SK-N-MC (cell line): Measurements from ENCODE around the gene TMEM221.

ENCODE experiments used
- DNase-seq: peaks from one replicate; pipeline ENCODE4 v3.0.0-alpha.2; 2011; ENCODE audit warnings: low read depth, low spot score
- H3K27ac ChIP-seq: fragments of 200-600 bp; sonication (generic); 2 replicates; pipeline ENCODE4 v1.5.1; 2016; ENCODE audit warnings: mixed run types
- H3K36me3 ChIP-seq: fragments of 200-600 bp; sonication (generic); 2 replicates; pipeline ENCODE4 v1.6.1; 2017; ENCODE audit warnings: antibody characterized with exemption, low read length, mixed read lengths; ENCODE audit not compliant: insufficient read depth
- H3K4me3 ChIP-seq: fragments of 200-600 bp; sonication (generic); 2 replicates; pipeline ENCODE4 v1.5.1; 2016
- H3K9ac ChIP-seq: fragments of 200-600 bp; sonication (generic); 2 replicates; pipeline ENCODE4 v1.8.0; 2017; ENCODE audit warnings: mixed run types, mixed read lengths; ENCODE audit not compliant: insufficient read length
- H3K9me3 ChIP-seq: fragments of 200-600 bp; sonication (generic); 2 replicates; pipeline ENCODE4 v1.6.1; 2017; ENCODE audit warnings: low read depth, mild to moderate bottlenecking, antibody characterized with exemption, low read length, moderate library complexity, mixed read lengths
- EZH2 ChIP-seq: fragments of 200-600 bp; sonication (generic); IDR thresholded peaks from one replicate; pipeline ENCODE4 v1.6.1; 2017; ENCODE audit warnings: antibody characterized with exemption
- FOXP2 ChIP-seq: optimal IDR thresholded peaks from 2 replicates; pipeline ENCODE3; 2011; ENCODE audit warnings: mild to moderate bottlenecking, moderate library complexity; ENCODE audit not compliant: insufficient read depth; ENCODE audit errors: extremely low read length, control extremely low read depth
- POLR2AphosphoS5 ChIP-seq: IDR thresholded peaks from 2 replicates; pipeline ENCODE4 v1.6.1; 2012; ENCODE audit warnings: mild to moderate bottlenecking, low read depth, low read length, borderline replicate concordance

TMEM221 gene

GRCh38 chr19:17488593-17489391, 40.3 kb upstream of the TMEM221 start:
- TF ChIP-seq POLR2AphosphoS5 (peak; percentile 22; the same call in 1 of the 2 replicates), FOXP2 (no peak), EZH2 (no peak)
- peak overlapping the region; percentile 45; the same call in 1 of the 2 replicates for H3K4me3 ChIP-seq
- no peaks in the 10 kb centered on the region for H3K9me3 ChIP-seq
- DNase-seq = no peak
- no peaks in the 10 kb centered on the region for H3K36me3 ChIP-seq
- H3K27ac ChIP-seq = no peak overlapping the region
- no peak overlapping the region for H3K9ac ChIP-seq

- Histone ChIP-seq H3K9me3 (no peaks in the 10 kb centered on the region), H3K9ac (no peak overlapping the region), H3K4me3 (no peak overlapping the region), H3K36me3 (no peaks in the 10 kb centered on the region), H3K27ac (no peak overlapping the region)
- no peak for DNase-seq
- TF ChIP-seq EZH2 = no peak
- no peak for TF ChIP-seq POLR2AphosphoS5
- TF ChIP-seq FOXP2 = no peak
Measured at GRCh38 chr19:17487284-17488121, 39.0 kb upstream of the TMEM221 start.

GRCh38 chr19:17486545-17487240, 38.2 kb upstream of the TMEM221 start:
- Histone ChIP-seq H3K4me3 (no peak overlapping the region), H3K9ac (no peak overlapping the region), H3K36me3 (no peaks in the 10 kb centered on the region), H3K9me3 (no peaks in the 10 kb centered on the region), H3K27ac (no peak overlapping the region)
- TF ChIP-seq POLR2AphosphoS5 = no peak
- TF ChIP-seq EZH2 = no peak
- no peak for TF ChIP-seq FOXP2
- no peak for DNase-seq

GRCh38 chr19:17484520-17485185, 36.2 kb upstream of the TMEM221 start:
- no peak for TF ChIP-seq POLR2AphosphoS5
- no peak for TF ChIP-seq EZH2
- TF ChIP-seq FOXP2 = no peak
- Histone ChIP-seq H3K36me3 (no peaks in the 10 kb centered on the region), H3K27ac (no peak overlapping the region), H3K4me3 (no peak overlapping the region), H3K9me3 (no peaks in the 10 kb centered on the region), H3K9ac (no peak overlapping the region)
- no peak for DNase-seq

GRCh38 chr19:17483605-17484002, 35.1 kb upstream of the TMEM221 start:
- TF ChIP-seq POLR2AphosphoS5 (no peak), FOXP2 (no peak), EZH2 (no peak)

GRCh38 chr19:17482877-17483604, 34.6 kb upstream of the TMEM221 start:
- no peak for DNase-seq
- Histone ChIP-seq H3K27ac (no peak overlapping the region), H3K9me3 (no peaks in the 10 kb centered on the region), H3K9ac (no peak overlapping the region), H3K36me3 (no peaks in the 10 kb centered on the region), H3K4me3 (no peak overlapping the region)
- TF ChIP-seq EZH2 (no peak), FOXP2 (no peak), POLR2AphosphoS5 (no peak)

More at GRCh38 chr19:17483605-17484002, 35.1 kb upstream of the TMEM221 start:
- H3K4me3 ChIP-seq = no peak overlapping the region
- DNase-seq = no peak
- H3K36me3 ChIP-seq = no peaks in the 10 kb centered on the region
- H3K27ac ChIP-seq = no peak overlapping the region
- no peaks in the 10 kb centered on the region for H3K9me3 ChIP-seq
- no peak overlapping the region for H3K9ac ChIP-seq

- no peaks in the 10 kb centered on the region for H3K36me3 ChIP-seq
- no peak for TF ChIP-seq FOXP2
- TF ChIP-seq POLR2AphosphoS5 = no peak
- no peak for TF ChIP-seq EZH2
- no peaks in the 10 kb centered on the region for H3K9me3 ChIP-seq
- no peak overlapping the region for H3K4me3 ChIP-seq
- DNase-seq = no peak
- no peak overlapping the region for H3K27ac ChIP-seq
- H3K9ac ChIP-seq = no peak overlapping the region
Measured at GRCh38 chr19:17481986-17482385, 33.5 kb upstream of the TMEM221 start.
